ENCODE data around the gene CDC45. TPM values are rescaled to one million over a fixed set of nuclear protein-coding genes. Genes with fewer than 3 reads are reported as not detected.

The CDC45 gene
- total RNA-seq, 1 donor = 0.72 TPM

DNA sequence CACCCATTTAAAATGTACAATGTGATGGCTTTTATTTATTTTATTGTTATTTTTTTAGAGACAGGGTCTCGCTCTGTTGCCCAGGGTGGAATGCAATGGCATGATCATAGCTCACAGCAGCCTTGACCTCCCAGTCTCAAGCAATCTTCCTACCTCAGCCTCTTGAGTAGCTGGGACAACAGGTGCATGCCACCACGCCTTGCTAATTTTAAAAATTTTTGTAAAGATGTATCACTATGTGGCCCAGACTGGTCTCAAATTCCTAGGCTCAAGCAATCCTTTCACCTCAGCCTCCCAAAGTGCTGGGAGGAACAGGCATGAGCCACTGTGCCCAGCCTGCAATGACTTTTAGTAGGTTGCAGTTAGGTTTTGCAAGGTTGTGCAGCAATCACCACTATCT, 30.2 kb downstream of the CDC45 start:
- H3K27ac ChIP-seq (ENCODE audit: low read depth, low read length) = no peak overlapping the region
- no peak overlapping the region for H3K4me3 ChIP-seq (ENCODE audit: insufficient read depth, low read length)
- no peaks in the 10 kb centered on the region for H3K9me3 ChIP-seq (ENCODE audit: low read depth, low read length)
- no peaks in the 10 kb centered on the region for H3K36me3 ChIP-seq (ENCODE audit: insufficient read depth, low read length)
- no peaks in the 10 kb centered on the region for H4K20me1 ChIP-seq (ENCODE audit: insufficient read depth, low read length)
- TF ChIP-seq, protein P1, sequence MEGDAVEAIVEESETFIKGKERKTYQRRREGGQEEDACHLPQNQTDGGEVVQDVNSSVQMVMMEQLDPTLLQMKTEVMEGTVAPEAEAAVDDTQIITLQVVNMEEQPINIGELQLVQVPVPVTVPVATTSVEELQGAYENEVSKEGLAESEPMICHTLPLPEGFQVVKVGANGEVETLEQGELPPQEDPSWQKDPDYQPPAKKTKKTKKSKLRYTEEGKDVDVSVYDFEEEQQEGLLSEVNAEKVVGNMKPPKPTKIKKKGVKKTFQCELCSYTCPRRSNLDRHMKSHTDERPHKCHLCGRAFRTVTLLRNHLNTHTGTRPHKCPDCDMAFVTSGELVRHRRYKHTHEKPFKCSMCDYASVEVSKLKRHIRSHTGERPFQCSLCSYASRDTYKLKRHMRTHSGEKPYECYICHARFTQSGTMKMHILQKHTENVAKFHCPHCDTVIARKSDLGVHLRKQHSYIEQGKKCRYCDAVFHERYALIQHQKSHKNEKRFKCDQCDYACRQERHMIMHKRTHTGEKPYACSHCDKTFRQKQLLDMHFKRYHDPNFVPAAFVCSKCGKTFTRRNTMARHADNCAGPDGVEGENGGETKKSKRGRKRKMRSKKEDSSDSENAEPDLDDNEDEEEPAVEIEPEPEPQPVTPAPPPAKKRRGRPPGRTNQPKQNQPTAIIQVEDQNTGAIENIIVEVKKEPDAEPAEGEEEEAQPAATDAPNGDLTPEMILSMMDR (IDR thresholded peaks at IDR 0.05; ENCODE audit: extremely low read depth, low read depth, low read length) = no peak
- no peaks in the 10 kb centered on the region for H3K79me2 ChIP-seq (ENCODE audit: insufficient read depth, low read length)
- no peak for DNase-seq (ENCODE audit: insufficient read length, low spot score, missing footprints)
- H2AFZ ChIP-seq (ENCODE audit: low read length) = no peak overlapping the region
- no peaks in the 10 kb centered on the region for H3K4me1 ChIP-seq (ENCODE audit: insufficient read depth, low read length)
- no peak overlapping the region for H3K4me2 ChIP-seq (ENCODE audit: insufficient read depth, low read length)
- no peaks in the 10 kb centered on the region for H3K27me3 ChIP-seq (ENCODE audit: insufficient read depth, low read length)

DNA sequence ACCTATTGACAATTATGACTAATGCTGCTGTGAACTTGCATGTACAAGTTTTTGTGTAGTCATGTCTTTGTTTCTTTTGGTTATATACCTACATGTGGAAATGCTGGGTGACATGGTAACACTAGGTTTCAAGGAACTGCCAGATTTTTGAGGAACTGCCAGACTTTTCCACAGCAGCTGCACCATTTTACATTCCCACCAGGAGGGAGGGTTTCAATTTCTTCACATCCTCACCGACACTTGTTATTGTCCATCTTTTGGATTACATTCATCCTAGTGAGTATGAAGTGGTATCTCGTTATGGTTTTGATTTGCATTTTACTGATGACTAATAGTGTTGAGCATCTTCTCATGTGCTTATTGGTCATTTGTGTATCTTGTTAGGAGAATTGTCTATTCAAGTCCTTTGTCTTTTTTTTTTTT, 31.2 kb downstream of the CDC45 start:
- Histone ChIP-seq H3K4me1 (ENCODE audit: insufficient read depth, low read length) (no peaks in the 10 kb centered on the region), H3K4me3 (ENCODE audit: insufficient read depth, low read length) (no peak overlapping the region), H3K9me3 (ENCODE audit: low read depth, low read length) (no peaks in the 10 kb centered on the region), H3K27ac (ENCODE audit: low read depth, low read length) (no peak overlapping the region), H3K36me3 (ENCODE audit: insufficient read depth, low read length) (no peaks in the 10 kb centered on the region), H3K4me2 (ENCODE audit: insufficient read depth, low read length) (no peak overlapping the region), H3K79me2 (ENCODE audit: insufficient read depth, low read length) (no peaks in the 10 kb centered on the region), H4K20me1 (ENCODE audit: insufficient read depth, low read length) (no peaks in the 10 kb centered on the region), H2AFZ (ENCODE audit: low read length) (no peak overlapping the region), H3K27me3 (ENCODE audit: insufficient read depth, low read length) (no peaks in the 10 kb centered on the region)
- DNase-seq (ENCODE audit: insufficient read length, low spot score, missing footprints) = no peak
- TF ChIP-seq, protein P1 (IDR thresholded peaks at IDR 0.05; ENCODE audit: extremely low read depth, low read depth, low read length) = no peak

DNA sequence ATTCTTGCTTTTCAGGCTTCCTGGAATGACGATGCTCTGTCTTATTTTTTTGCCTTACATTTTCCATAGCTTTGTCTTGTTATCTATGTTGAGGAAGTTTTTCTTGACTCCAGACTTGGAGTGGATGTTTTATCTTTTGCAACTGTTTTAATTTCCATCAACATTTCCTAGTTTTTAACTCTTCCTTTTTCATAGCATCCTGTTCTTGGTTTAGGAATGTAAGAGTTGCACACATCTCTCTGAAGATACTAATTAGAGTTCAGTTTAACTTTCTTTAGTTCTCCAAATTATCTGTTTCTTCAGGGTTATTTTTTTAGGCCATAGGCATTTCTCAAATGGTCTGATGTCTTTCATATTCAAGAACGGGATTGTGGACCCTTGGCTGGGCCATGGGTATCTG, 34.1 kb downstream of the CDC45 start:
- Histone ChIP-seq H3K4me1 (ENCODE audit: insufficient read depth, low read length) (no peaks in the 10 kb centered on the region), H3K9me3 (ENCODE audit: low read depth, low read length) (no peaks in the 10 kb centered on the region), H3K4me2 (ENCODE audit: insufficient read depth, low read length) (no peak overlapping the region), H2AFZ (ENCODE audit: low read length) (no peak overlapping the region), H3K4me3 (ENCODE audit: insufficient read depth, low read length) (no peak overlapping the region), H3K79me2 (ENCODE audit: insufficient read depth, low read length) (no peaks in the 10 kb centered on the region), H4K20me1 (ENCODE audit: insufficient read depth, low read length) (no peaks in the 10 kb centered on the region), H3K27ac (ENCODE audit: low read depth, low read length) (no peak overlapping the region), H3K27me3 (ENCODE audit: insufficient read depth, low read length) (no peaks in the 10 kb centered on the region), H3K36me3 (ENCODE audit: insufficient read depth, low read length) (no peaks in the 10 kb centered on the region)
- TF ChIP-seq, protein P1 (IDR thresholded peaks at IDR 0.05; ENCODE audit: extremely low read depth, low read depth, low read length) = no peak
- no peak for DNase-seq (ENCODE audit: insufficient read length, low spot score, missing footprints)

DNA sequence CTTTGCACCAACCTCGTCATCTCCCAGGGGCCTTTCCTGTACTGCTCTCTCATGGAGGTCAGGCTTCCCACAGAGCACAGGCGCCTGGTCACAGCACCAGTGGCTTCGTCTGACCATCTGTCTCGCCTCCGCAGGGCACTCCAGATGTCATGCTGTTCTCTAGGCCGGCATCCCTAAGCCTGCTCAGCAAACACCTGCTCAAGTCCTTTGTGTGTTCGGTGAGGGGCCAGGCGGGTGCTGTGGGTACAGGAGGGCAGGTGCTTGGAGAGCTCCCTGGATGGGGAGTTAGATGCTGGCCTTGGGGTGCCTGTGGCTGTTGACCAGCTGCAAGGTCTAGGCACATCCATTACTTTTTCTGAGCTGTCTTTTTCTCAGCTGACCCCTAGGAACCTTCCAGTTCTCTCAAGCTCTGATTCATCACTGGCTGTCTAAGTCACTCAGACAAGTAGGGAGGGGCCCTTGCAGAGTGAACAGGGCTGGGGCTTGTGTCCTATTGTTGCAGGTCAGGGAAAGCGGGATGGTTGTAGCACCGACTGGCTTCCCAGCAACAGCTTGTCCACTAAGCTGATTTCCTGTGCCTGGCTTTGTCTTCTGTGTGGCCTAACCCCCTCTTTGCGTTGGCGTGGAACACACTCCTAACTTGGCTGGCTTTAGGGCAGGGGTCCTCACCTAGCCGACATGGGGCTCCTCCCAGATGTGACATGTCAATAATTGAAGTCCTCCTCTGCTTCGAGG, 35.3 kb downstream of the CDC45 start:
- Histone ChIP-seq H3K4me3 (ENCODE audit: insufficient read depth, low read length) (no peak overlapping the region), H3K36me3 (ENCODE audit: insufficient read depth, low read length) (no peaks in the 10 kb centered on the region), H4K20me1 (ENCODE audit: insufficient read depth, low read length) (no peaks in the 10 kb centered on the region), H3K9me3 (ENCODE audit: low read depth, low read length) (no peaks in the 10 kb centered on the region), H3K4me2 (ENCODE audit: insufficient read depth, low read length) (no peak overlapping the region), H3K27me3 (ENCODE audit: insufficient read depth, low read length) (no peaks in the 10 kb centered on the region), H2AFZ (ENCODE audit: low read length) (no peak overlapping the region), H3K4me1 (ENCODE audit: insufficient read depth, low read length) (no peaks in the 10 kb centered on the region), H3K79me2 (ENCODE audit: insufficient read depth, low read length) (no peaks in the 10 kb centered on the region), H3K27ac (ENCODE audit: low read depth, low read length) (no peak overlapping the region)
- TF ChIP-seq, protein P1 (IDR thresholded peaks at IDR 0.05; ENCODE audit: extremely low read depth, low read depth, low read length) = no peak
- DNase-seq (ENCODE audit: insufficient read length, low spot score, missing footprints) = peak; percentile 86
